HFFc6 (cell line): ENCODE results near the gene SHPK. TPM values are rescaled to one million over a fixed set of nuclear protein-coding genes. Genes with fewer than 3 reads are reported as not detected.

Source experiments
- DNase-seq: peaks from one replicate; pipeline ENCODE4 v3.0.0-alpha.2; 2018
- H3K27ac Mint-ChIP-seq: 2 replicates; pipeline ENCODE4 v1.8.0; 2020; ENCODE audit warnings: mild to moderate bottlenecking, mixed read lengths
- H3K27me3 Mint-ChIP-seq: 2 replicates; pipeline ENCODE4 v1.8.0; 2021; ENCODE audit warnings: mild to moderate bottlenecking, moderate library complexity, mixed read lengths; ENCODE audit not compliant: insufficient read depth
- H3K36me3 Mint-ChIP-seq: 2 replicates; pipeline ENCODE4 v1.8.0; 2021; ENCODE audit warnings: low read depth, mixed read lengths
- H3K4me1 Mint-ChIP-seq: 2 replicates; pipeline ENCODE4 v1.8.0; 2020; ENCODE audit warnings: low read depth, mixed read lengths
- H3K4me3 Mint-ChIP-seq: 2 replicates; pipeline ENCODE4 v1.8.0; 2020; ENCODE audit warnings: mild to moderate bottlenecking, moderate library complexity, mixed read lengths
- H3K9me3 Mint-ChIP-seq: 2 replicates; pipeline ENCODE4 v1.8.0; 2020; ENCODE audit warnings: mild to moderate bottlenecking, mixed read lengths
- CTCF ChIP-seq: fragments of 200-600 bp; sonication (generic); IDR thresholded peaks from 2 replicates; pipeline ENCODE4 v1.5.0; 2021; ENCODE audit warnings: antibody characterized with exemption, mild to moderate bottlenecking
- total RNA-seq, 6 experiments: library from RNA; stranded (reverse); fragmentation: NEBNext Ultra II Directional; extraction: Animal tissue kit (Norgen Biotek cat#: 25700); gene quantifications; 2 replicates in 1 of 6; 3 replicates in 5 of 6; pipeline ENCODE4 v1.2.3, GENCODE V29; 2021

The SHPK gene
- total RNA-seq, 6 experiments from 2014 or later, result 7.9 to 10.5 (median 9.1) TPM

- H3K4me3 Mint-ChIP-seq, result no peak overlapping the region
- no peaks in the 10 kb centered on the region for H3K9me3 Mint-ChIP-seq
- TF ChIP-seq CTCF, result no peak
- peaks cover 14% of the 10 kb centered on the region for H3K4me1 Mint-ChIP-seq
- H3K27ac Mint-ChIP-seq, result no peak overlapping the region
- no peak for DNase-seq
- H3K27me3 Mint-ChIP-seq, result peaks cover 25% of the 10 kb centered on the region
- no peaks in the 10 kb centered on the region for H3K36me3 Mint-ChIP-seq
Measured at GRCh38 chr17:3655766-3656165, 19.7 kb upstream of the SHPK start.

GRCh38 chr17:3647769-3648555, 11.9 kb upstream of the SHPK start:
- Mint-ChIP-seq H3K4me1 (peaks cover 13% of the 10 kb centered on the region), H3K27me3 (no peaks in the 10 kb centered on the region; the same call in none of the 2 replicates), H3K27ac (peak overlapping the region; percentile 60; the same call in 1 of the 2 replicates), H3K4me3 (no peak overlapping the region), H3K9me3 (no peaks in the 10 kb centered on the region), H3K36me3 (peaks cover 4% of the 10 kb centered on the region; the same call in 1 of the 2 replicates)
- peak; percentile 63 for DNase-seq
- TF ChIP-seq CTCF, result peak; percentile 78

GRCh38 chr17:3647251-3647650, 11.2 kb upstream of the SHPK start:
- peaks cover 4% of the 10 kb centered on the region; the same call in 1 of the 2 replicates for H3K36me3 Mint-ChIP-seq
- no peak overlapping the region for H3K27ac Mint-ChIP-seq
- no peak overlapping the region for H3K4me3 Mint-ChIP-seq
- H3K4me1 Mint-ChIP-seq, result peaks cover 13% of the 10 kb centered on the region
- no peaks in the 10 kb centered on the region; the same call in none of the 2 replicates for H3K27me3 Mint-ChIP-seq
- no peak for DNase-seq
- no peak for TF ChIP-seq CTCF
- H3K9me3 Mint-ChIP-seq, result no peaks in the 10 kb centered on the region

GRCh38 chr17:3645310-3645709, 9.3 kb upstream of the SHPK start:
- TF ChIP-seq CTCF, result no peak

GRCh38 chr17:3643889-3644349, 7.9 kb upstream of the SHPK start:
- TF ChIP-seq CTCF, result no peak
- no peak overlapping the region for H3K27ac Mint-ChIP-seq

More at GRCh38 chr17:3645310-3645709, 9.3 kb upstream of the SHPK start:
- H3K27ac Mint-ChIP-seq, result no peak overlapping the region
- H3K9me3 Mint-ChIP-seq, result no peaks in the 10 kb centered on the region
- H3K36me3 Mint-ChIP-seq, result peaks cover 4% of the 10 kb centered on the region; the same call in 1 of the 2 replicates
- no peak for DNase-seq
- no peaks in the 10 kb centered on the region; the same call in 1 of the 2 replicates for H3K27me3 Mint-ChIP-seq
- H3K4me3 Mint-ChIP-seq, result no peak overlapping the region
- peaks cover 16% of the 10 kb centered on the region for H3K4me1 Mint-ChIP-seq

More at GRCh38 chr17:3643889-3644349, 7.9 kb upstream of the SHPK start:
- peaks cover 23% of the 10 kb centered on the region for H3K4me1 Mint-ChIP-seq
- H3K9me3 Mint-ChIP-seq, result no peaks in the 10 kb centered on the region
- H3K4me3 Mint-ChIP-seq, result no peak overlapping the region
- peaks cover 4% of the 10 kb centered on the region; the same call in 1 of the 2 replicates for H3K36me3 Mint-ChIP-seq
- H3K27me3 Mint-ChIP-seq, result no peaks in the 10 kb centered on the region; the same call in 1 of the 2 replicates
- DNase-seq, result no peak
